Measurements from ENCODE around the gene GPR63.

The GPR63 gene

GRCh38 chr6:96787846-96788580, 49.3 kb downstream of the GPR63 start:
- TF ChIP-seq CTCF (IDR thresholded peaks at IDR 0.05; ENCODE audit: insufficient read depth, low read depth, low read length, missing control alignments), result no peak
- H3K4me3 ChIP-seq (ENCODE audit: low read length), result no peak overlapping the region
- DNase-seq (ENCODE audit: low read depth), result no peak

- peak; percentile 5 for DNase-seq (ENCODE audit: low read depth)
- H3K4me3 ChIP-seq (ENCODE audit: low read length), result no peak overlapping the region
- TF ChIP-seq CTCF (IDR thresholded peaks at IDR 0.05; ENCODE audit: insufficient read depth, low read depth, low read length, missing control alignments), result no peak
Observed at GRCh38 chr6:96786336-96786735, 50.9 kb downstream of the GPR63 start.

GRCh38 chr6:96784650-96785049, 52.6 kb downstream of the GPR63 start:
- no peak for TF ChIP-seq CTCF (IDR thresholded peaks at IDR 0.05; ENCODE audit: insufficient read depth, low read depth, low read length, missing control alignments)
- no peak overlapping the region for H3K4me3 ChIP-seq (ENCODE audit: low read length)
- no peak for DNase-seq (ENCODE audit: low read depth)

- DNase-seq (ENCODE audit: low read depth), result no peak
- no peak for TF ChIP-seq CTCF (IDR thresholded peaks at IDR 0.05; ENCODE audit: insufficient read depth, low read depth, low read length, missing control alignments)
- no peak overlapping the region for H3K4me3 ChIP-seq (ENCODE audit: low read length)
Observed at GRCh38 chr6:96783307-96783706, 54.0 kb downstream of the GPR63 start.

GRCh38 chr6:96781557-96781956, 55.7 kb downstream of the GPR63 start:
- no peak for DNase-seq (ENCODE audit: low read depth)
- TF ChIP-seq CTCF (IDR thresholded peaks at IDR 0.05; ENCODE audit: insufficient read depth, low read depth, low read length, missing control alignments), result no peak
- no peak overlapping the region for H3K4me3 ChIP-seq (ENCODE audit: low read length)

GRCh38 chr6:96777113-96777512, 60.2 kb downstream of the GPR63 start:
- no peak for DNase-seq (ENCODE audit: low read depth)
- TF ChIP-seq CTCF (IDR thresholded peaks at IDR 0.05; ENCODE audit: insufficient read depth, low read depth, low read length, missing control alignments), result no peak
- H3K4me3 ChIP-seq (ENCODE audit: low read length), result no peak overlapping the region
